HG03558 (cell line): ENCODE measurements around the gene SPPL3.
"Not testable (repeated sequence)": the region's sequence is repeated elsewhere in the genome, so short reads cannot be mapped to it uniquely, and the experiment has no call there.

Source experiments
- ATAC-seq: cut with Tn5 transposase; IDR thresholded peaks from one replicate; pipeline ENCODE4 v1.9.1; 2021; ENCODE audit warnings: moderate number of reproducible peaks; ENCODE audit not compliant: unreplicated experiment; ENCODE audit errors: extremely low read depth

SPPL3 gene

DNA sequence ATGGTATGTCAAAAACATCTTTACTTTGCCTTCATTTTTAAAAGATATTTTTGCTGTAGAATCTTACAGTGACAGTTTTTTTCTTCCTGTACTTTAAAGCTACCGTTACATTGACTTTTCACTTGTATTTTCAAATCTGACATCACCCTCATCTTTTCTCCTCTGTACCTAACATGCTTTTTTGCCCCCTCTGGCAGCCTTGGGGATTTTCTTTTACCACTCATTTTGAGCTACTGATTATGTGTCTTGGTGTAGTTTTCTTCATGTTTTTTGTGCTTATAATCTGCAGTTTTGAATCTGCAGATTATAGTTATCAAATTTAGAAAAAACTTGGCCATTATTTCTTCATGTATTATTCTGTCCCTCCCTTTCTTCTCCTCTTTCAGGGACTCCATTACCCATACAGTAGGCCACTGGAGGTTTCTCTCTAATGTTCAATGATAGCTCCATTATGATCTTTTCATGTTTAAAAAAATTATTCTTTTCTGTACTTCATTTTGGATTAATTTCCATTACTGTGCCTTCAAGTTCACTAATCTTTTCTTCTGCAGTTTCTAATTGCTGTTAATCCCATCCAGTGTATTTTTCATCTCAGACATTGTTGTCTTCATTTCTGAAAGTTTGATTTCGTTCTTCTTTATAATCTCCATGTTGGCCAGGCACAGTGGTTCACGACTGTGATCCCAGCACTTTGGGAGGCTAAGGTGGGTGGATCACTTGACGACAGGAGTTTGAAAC, 108.5 kb downstream of the SPPL3 start:
- no peak for ATAC-seq

DNA sequence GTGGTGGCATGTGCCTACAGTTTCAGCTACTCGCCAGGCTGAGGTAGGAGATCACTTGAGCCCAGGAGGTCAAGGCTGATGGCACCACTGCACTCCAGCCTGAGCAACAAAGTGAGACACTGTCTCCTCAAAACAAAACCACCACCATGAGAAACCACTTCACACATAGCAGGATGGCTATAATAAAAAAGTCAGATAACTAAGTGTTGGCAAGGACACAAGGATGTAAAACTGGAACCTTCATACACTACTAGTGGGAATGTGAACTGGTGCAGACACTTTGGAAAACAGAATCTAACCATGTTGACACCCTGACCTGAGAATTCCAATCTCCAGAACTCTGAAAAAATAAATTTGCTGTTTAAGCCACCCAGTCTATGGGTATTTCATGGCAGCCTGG, 110.8 kb downstream of the SPPL3 start:
- ATAC-seq: no peak

DNA sequence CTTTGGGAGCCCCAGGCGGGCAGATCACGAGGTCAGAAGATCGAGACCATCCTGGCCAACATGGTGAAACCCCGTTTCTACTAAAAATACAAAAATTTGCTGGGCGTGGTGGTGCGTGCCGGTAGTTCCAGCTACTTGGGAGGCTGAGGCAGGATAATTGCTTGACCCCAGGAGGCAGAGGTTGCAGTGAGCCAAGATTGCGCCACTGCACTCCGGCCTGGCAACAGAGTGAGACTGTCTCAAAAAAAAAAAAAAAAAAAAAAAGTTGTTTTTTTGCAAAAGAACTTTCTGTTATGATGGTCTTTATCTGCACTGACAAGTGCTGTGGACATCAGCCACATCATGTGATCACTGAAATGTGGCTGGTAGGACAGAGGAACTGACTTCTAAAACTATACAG, 111.7 kb downstream of the SPPL3 start:
- ATAC-seq: not testable (repeated sequence)

DNA sequence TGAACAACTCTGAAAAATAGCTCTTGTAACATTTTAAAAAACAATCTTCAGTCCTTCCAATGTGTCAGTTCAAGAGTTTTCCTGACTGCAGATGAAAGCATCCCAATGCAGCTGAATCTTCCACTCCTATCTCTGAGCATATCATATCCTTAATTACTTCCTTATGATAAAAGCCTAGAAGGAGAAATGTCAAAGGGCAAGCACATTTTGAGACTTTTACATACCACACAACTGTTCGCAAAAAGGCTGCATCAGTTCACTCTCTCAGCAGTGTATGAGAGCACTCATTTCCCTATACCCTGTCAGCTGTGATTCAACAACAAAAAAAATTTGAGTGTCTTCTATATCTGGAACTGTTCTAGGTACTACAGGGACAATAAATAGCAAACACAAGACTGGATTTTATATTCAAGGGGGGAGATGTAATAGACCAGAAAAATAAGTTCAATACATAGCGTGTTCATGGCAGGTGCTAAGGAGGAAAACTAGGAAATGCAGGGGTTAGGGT, 112.4 kb downstream of the SPPL3 start:
- ATAC-seq: no peak

DNA sequence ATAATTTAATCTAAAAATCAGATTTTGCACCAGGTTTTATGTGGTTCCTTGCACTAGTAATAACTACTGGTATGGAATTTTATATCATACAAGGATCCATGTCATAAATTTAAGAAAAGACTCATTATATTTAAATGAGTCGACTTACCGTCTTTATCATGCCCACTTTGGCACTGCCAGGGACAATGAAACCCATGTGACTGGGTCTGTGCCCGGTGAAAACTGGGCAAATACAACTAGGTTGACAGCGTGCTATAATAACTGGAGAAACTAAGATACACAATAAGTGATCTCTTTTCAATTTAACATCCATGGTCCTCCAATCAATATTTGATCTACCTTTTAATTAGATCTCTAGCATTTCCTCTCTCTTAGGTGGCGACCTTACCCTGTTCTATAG, 114.0 kb downstream of the SPPL3 start:
- ATAC-seq: no peak

DNA sequence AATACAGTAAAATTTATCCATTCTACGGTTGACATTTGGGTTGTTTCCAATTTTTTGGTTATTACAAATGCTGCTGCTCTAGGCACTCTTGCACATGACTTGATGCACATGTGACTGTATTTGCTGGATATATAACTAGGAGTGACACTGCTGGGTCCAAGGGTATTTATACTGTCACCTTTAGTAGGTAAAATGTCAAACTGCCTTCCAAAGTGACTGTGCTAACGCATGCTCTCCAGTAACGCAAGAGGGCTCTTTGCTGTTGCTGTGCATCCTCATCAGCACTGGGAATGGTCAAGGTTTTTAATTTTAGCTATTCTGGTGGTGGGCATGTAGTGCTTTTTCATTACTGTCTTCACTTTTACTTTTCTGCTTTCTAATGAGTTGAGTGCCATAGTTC, 116.3 kb downstream of the SPPL3 start:
- no peak for ATAC-seq

DNA sequence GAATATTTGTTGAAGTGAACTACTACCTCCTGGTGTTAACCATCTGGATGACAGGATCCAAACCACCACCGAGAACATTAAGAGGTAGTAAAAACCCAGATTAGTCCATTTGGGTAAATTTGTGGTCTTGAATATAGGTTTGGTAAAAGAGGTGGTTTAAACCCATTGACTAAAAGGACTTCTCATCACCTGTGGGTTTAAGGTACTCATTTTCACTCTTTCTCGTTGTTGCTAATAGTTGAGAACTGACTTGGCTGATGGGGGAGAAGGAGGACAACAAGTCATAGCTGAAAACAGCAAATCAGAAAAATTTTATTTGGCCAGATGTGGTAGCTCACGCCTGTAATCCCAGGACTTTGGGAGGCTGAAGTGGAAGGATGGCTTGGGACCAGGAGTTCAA, 119.4 kb downstream of the SPPL3 start:
- ATAC-seq: no peak

DNA sequence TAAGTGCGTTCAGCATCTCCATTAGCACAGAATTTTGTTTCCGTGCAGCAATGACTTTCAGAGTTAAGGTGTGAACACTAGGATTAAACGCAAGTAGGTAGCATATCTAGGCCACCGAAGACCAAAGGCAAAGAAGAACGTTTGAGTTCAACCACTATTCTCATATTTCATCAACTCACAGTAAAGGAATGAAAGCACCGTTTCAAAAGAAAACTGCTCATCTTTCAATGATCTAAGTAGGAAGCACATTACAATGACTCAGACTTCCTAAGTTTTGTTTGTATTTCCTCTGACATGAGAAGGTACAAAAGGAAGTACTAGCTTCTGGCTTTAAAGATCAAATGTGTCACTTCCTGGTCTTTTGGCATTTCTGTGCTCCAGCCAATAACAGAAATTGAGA, 121.0 kb downstream of the SPPL3 start:
- ATAC-seq: no peak

DNA sequence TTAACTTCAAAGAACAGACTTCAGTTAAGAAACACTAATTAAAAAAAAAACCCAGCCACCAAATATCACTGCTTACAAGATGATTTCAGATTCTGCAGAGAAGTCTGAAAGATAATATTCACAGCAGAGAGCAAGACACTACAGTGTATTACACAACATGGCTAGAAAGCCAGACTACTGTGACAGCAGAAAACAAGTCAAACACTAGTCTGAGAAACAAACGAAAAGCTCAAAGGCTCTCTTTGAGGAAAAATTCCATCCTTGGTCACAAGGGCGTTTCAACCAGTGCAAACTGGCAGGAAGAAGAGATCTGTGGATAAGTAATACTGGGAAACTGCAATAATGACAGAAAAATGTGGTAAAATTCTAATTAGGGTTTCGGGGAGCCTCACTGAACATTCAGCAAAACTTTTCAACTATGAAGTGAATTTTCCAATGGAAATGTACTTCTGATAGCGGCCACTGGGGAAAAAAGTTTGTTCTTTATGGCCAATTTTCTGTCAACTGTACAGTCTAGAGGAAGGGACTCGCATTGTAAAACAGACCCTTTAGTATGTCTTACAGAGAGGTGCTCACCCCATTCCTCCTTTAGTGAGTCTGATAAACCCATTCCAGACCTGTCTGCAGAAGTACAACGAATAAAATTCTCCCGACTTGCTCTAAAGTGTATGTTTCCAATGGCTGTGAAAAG, 128.2 kb downstream of the SPPL3 start:
- ATAC-seq: no peak

DNA sequence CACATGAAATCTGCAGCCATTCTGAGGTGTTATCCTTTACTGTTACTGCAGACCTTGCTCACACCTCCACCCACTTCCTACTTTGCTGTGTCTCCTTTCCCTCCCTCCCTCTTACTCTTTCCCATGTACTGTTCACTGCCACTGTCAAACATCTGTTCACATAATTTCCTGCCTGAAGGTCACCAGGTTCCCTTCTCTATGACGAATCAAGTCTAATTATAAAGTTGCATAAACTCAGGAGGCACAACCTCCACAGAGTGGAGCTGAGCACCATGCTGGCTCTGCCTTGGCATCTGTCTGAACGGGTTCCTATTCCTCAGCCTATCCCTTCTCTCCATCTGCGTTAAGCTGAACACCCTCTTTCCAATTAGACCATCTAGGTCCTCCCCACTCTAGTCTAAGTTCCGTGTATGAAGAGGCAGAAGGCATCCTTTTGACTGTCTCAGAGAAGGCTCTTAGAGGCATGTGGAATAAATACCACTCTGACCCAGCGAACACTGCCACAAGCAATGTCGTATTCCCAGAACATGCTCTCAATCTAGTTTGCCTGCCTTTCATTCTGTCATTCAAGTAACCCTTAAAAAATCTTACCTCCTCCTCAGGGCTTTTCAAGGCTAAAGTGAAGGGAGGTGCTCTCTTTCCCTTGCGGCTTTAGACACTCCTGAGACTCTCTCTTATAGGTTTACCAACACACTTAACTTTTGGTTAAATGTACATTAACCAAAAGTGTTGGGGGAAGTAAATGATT, 129.8 kb downstream of the SPPL3 start:
- ATAC-seq: no peak

DNA sequence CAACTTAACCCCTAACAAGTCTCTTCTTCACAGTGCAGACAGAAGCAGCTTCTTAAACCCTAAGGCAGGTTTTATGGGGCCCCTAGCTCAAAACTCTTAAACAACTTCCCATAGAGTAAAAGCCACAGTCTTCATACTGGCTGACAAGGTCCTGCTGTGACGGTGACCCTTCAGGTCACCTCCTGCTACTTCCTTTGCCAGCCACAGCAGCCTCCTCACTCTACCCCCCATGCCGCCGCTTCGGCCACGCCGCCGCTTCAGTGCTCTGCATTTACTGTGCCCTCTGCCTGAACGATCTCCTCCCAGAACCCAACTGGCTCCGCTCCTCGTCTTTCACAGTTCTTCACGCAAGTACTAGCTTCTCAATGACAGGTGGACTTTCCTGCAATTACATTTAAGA, 133.1 kb downstream of the SPPL3 start:
- no peak for ATAC-seq

DNA sequence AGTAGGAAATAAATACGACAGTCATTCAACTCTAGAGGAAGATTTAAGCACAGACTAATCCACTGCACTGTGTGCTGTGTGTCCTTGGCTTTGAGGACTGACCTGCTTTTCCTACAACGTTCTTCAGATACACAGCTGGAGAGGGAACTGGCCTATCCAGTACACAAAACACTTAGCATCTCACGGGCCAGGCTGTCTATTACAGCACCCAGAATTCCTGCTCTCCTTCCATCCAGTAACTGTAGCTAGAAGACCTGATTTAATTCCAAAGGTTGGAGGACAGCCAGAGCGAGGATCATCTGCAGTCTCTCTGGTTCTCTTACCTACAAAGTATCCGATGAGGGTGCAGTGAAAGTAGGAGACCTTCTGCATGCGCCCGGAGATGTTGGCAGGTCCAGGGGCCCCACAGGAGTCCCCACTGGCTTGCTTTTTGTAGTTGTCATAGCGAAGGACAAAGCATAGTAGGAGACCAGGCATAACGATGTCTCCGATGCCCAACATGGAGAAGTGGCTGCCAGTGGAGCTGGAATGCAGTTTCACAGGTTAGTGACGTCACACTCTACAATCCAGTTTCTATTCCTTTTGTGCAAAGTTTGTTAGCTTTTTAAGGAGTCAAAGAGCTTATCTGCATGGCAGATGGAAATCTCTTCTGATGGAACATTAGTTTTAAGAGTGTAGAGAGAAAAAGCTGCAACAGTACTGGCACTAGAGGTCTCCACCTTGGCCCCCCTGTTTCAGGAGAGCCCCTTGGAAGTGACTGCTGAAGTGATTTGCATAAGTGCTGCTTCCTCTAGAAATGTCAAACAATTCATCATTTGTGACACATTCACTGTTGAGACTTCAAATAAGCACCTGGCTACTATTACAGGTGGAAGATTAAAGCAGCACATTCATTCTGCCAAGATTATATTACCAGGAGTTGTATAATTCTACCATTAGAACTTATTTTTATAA, 136.8 kb downstream of the SPPL3 start:
- ATAC-seq: no peak

DNA sequence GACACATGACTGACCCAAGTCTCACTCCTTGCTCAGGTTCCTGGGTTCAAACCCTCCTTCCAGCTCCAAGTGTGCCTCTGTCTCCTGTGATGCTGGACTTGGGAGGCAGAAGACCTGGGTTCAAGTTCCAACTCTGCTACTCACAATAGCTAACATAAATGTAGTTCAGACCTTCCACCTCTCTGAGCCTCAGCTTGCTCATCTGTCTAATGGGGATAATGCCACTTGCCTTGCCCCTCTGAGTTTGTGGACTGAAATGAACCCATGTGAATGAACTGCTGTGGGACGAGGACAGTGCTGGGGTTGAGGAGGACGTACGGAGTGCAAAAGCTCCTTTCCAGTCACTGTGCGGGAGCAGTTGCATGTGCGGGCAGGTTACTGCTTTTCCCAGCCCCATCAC, 137.6 kb downstream of the SPPL3 start:
- no peak for ATAC-seq

DNA sequence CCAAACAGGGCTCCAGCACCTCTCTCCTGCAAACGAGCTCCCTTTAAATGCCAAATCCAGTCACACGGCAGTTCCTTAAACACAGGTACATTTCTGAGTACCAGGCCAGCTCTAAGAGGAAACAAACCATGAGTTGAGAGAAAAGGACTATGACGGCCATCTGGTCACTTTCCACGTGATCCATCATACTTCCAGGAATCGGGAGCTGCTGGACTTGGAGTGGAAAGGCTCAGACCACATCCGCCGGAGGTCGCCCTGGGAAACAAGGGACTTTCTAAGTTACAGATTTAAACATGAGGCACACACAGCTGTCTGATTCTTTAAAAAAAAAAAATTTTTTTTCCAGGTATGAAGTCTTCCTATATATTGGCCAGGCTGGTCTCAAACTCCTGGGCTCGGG, 139.3 kb downstream of the SPPL3 start:
- no peak for ATAC-seq

DNA sequence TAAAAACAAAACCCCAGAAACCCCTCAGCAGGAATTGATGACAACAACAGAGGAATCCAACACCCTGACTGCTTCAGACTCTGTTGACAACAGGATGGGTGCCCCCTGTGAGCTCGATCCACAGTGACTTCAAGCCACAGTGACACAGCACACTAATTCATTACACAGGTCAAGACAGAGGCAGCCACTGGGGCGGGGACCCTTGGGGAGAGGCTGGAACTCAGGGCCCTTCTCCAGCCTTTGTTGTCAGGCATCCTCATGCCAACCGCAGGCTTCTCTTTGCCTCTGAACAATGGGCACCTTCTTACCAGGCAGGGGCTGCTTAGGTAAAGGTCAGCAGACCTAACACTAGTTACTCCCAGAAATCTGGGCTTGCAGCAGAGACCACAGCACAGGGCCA, 140.9 kb downstream of the SPPL3 start:
- ATAC-seq: no peak

DNA sequence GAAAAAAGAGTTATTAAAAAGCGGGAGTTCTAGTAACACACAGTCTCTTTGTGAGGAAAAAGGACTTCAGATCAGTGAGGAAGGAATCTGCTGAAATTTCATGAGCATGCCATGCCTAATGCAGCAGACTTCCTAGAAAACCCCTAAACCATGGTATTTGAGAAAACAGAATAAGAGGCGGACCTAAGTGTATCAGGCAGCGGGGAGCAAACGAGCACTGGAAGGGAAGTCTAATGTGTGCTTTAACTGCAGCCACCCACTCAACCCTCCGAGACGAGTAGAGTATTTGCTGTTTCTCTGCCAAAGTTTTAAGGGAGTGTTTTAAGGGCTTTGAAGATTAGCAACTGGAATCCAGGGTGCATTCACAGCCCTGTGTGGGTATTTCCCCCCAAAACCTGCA, 142.1 kb downstream of the SPPL3 start:
- ATAC-seq: no peak

DNA sequence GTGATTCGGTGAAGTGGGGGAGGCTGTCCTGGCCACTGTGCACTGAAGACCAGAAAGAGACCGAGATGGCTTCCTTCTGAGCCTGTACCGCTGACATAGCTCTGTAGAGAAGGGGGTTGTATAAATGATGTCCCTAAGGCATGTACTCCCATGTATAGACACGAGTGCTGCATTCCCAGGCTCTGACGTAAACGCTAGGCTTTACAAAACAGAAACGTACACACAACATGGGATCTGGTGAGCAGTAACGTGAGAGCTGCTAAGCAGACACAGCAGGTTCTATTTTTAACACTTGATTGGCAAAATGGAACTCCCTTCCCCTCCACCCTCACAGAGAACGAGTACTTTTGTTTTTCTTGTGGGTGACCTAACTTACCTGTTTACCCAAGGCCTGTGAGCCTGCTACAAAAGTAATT, 142.6 kb downstream of the SPPL3 start:
- no peak for ATAC-seq

DNA sequence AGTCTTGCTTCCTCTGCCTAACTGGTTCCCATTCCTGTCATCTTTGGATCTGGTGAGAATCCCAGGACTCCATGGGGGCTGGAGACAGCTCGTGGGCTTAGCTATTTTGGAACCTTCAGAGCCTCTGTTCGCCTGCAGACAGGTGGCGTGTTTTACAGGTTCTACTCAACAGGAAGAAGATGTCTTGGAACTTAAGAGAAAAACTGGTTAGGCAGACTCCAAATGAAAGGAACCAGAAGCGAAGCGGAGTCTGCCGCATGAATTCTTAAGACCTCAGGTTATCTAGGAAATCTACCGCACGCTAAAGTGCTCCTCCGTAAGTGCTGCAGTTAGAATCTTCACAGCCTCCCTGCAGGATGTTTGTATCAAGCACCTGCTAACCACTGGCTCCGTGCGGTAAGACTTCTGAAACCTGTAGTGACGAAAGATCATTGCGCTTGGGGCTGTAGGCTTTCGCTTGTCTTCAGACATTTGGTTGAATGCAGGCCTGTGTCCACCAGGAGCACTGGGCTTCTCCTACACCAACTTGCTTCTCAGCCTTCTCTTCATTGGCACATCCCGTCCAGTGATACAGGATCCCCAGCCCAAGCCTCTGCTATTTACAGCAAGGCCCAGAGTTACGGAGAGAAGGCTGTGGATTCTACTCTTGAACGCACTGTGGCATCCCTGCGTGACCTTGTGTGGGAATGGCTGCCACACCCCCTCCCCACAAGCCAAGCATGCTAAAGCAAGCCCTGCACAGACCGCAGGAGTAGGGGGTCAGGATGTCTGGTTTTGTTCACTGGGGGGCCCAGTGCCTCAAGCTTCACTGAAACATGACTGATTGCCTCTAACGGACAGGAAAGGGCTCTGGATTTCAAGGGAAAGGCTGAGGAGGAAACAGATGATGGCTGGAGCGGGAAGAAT, 143.6 kb downstream of the SPPL3 start:
- no peak for ATAC-seq
